GM12878 (cell line): ENCODE results near the gene ATP2A3. TPM values are rescaled to one million over a fixed set of nuclear protein-coding genes. Genes with fewer than 3 reads are reported as not detected.

Experiments
- ATAC-seq: fragments of 200-7000 bp; cut with Tn5 transposase; 3 replicates; pipeline ENCODE4 v1.9.1; 2020; ENCODE audit warnings: mild to moderate bottlenecking, moderate library complexity
- BruUV-seq: library from RNA; stranded (reverse); fragments of 400-500 nt; replicated peaks from 2 replicates; lab custom pipeline; 2021; lab: Mats Ljungman, UMichigan
- CTCF ChIA-PET: fragments of 300-600 bp; sonication (Branson Sonifier 250); formaldehyde crosslinking; extraction: SDS; loops from one replicate; lab custom pipeline; 2021; ENCODE audit warnings: inconsistent platforms; lab: Yijun Ruan, JAX
- POLR2A ChIA-PET: fragments of 350-600 bp; formaldehyde crosslinking; extraction: SDS; loops from one replicate; lab custom pipeline; 2021; ENCODE audit warnings: inconsistent platforms; lab: Charles Lee
- RAD21 ChIA-PET: fragments of 300-600 bp; sonication (Branson Sonifier 250); formaldehyde crosslinking; loops from one replicate; lab custom pipeline; 2023; ENCODE audit warnings: antibody characterized with exemption; ENCODE audit not compliant: unreplicated experiment; lab: Charles Lee
- SMC1A ChIA-PET: fragments of 300-600 bp; sonication (Branson Sonifier 250); formaldehyde crosslinking; loops from one replicate; lab custom pipeline; 2023; ENCODE audit not compliant: unreplicated experiment, uncharacterized antibody; lab: Charles Lee
- DNase-seq: peaks from one replicate; pipeline ENCODE4 v3.0.0-alpha.2; 2011; ENCODE audit warnings: low read depth, low spot score
- FAIRE-seq: peaks from 3 replicates; lab custom pipeline; 2011; peaks lifted over from hg19 to GRCh38; lab: Jason Lieb, UNC
- H2AFZ ChIP-seq: 2 replicates; pipeline ENCODE4 v1.6.0; 2011; ENCODE audit warnings: low read depth, low read length, control low read depth; ENCODE audit not compliant: control insufficient read depth
- H3K27ac ChIP-seq: 2 replicates; pipeline ENCODE4 v1.5.1; 2011; ENCODE audit warnings: control low read depth; ENCODE audit not compliant: control insufficient read depth, insufficient read depth
- H3K27me3 ChIP-seq, 2 experiments: replicated peaks in 1 of 2; 2 replicates each; pipeline versions ENCODE4 v1.6.0 to v1.6.1; 2011; ENCODE audit warnings: low read length in 1 of 2; ENCODE audit not compliant: control insufficient read depth in 2 of 2, insufficient read depth in 2 of 2
- H3K36me3 ChIP-seq, 2 experiments: 2 replicates each; pipeline ENCODE4 v1.5.1; 2011; ENCODE audit warnings: low read length in 1 of 2; ENCODE audit not compliant: control insufficient read depth in 2 of 2, insufficient read depth in 2 of 2
- H3K4me1 ChIP-seq: 2 replicates; pipeline ENCODE4 v1.6.1; 2011; ENCODE audit warnings: mild to moderate bottlenecking, low read length, moderate library complexity, mixed read lengths; ENCODE audit not compliant: control insufficient read depth, insufficient read depth
- H3K4me2 ChIP-seq: 2 replicates; pipeline ENCODE4 v1.6.0; 2011; ENCODE audit warnings: control low read depth; ENCODE audit not compliant: control insufficient read depth, insufficient read depth
- H3K4me3 ChIP-seq: fragments of 200-600 bp; sonication (generic); 2 replicates; pipeline ENCODE4 v1.5.1; 2016
- H3K79me2 ChIP-seq: 2 replicates; pipeline ENCODE4 v1.6.0; 2011; ENCODE audit warnings: low read length; ENCODE audit not compliant: control insufficient read depth, insufficient read depth
- H3K9ac ChIP-seq: 2 replicates; pipeline ENCODE4 v1.8.0; 2011; ENCODE audit warnings: low read length, control low read depth, mixed read lengths; ENCODE audit not compliant: control insufficient read depth, insufficient read depth
- H3K9me3 ChIP-seq: replicated peaks from 3 replicates; pipeline ENCODE4 v1.5.1; 2011; ENCODE audit warnings: mild to moderate bottlenecking, low read length; ENCODE audit not compliant: control insufficient read depth, insufficient read depth
- H4K20me1 ChIP-seq: 2 replicates; pipeline ENCODE4 v1.6.0; 2011; ENCODE audit not compliant: control insufficient read depth, insufficient read depth
- HDGF ChIP-seq: fragments of 450-650 bp; IDR thresholded peaks from 2 replicates; pipeline ENCODE4 v1.6.1; 2016; ENCODE audit warnings: antibody characterized with exemption
- IRF3 ChIP-seq: fragments of 450-650 bp; IDR thresholded peaks from 2 replicates; pipeline ENCODE4 v1.6.1; 2014; ENCODE audit warnings: mild to moderate bottlenecking
- MYB ChIP-seq: fragments of 150-350 bp; IDR thresholded peaks from 2 replicates; pipeline ENCODE4 v1.6.1; 2014; ENCODE audit warnings: mild to moderate bottlenecking, low read depth, low read length, borderline replicate concordance
- NR2F1 ChIP-seq: fragments of 450-650 bp; conservative IDR thresholded peaks from 2 replicates; pipeline ENCODE4 v1.6.1; 2017; ENCODE audit warnings: mild to moderate bottlenecking
- WRNIP1 ChIP-seq: IDR thresholded peaks from 2 replicates; pipeline ENCODE4 v1.6.1; 2011; ENCODE audit warnings: low read depth, low read length, improper control_type of control experiment, borderline replicate concordance
- WGBS: methylation state at CpG from one replicate; pipeline ENCODE4 v1.1.6; 2016; ENCODE audit warnings: low lambda C conversion rate; ENCODE audit not compliant: insufficient replicate concordance, insufficient coverage; ENCODE audit errors: missing lambda C conversion rate; 5-methylcytosine and 5-hydroxymethylcytosine counted together
- in situ Hi-C: fragments of 300-500 bp; cut with MboI; formaldehyde crosslinking; loops from 9 replicates; pipeline ENCODE4 v1.14.3; 2018; ENCODE audit warnings: mixed read lengths
- intact Hi-C: fragments of 100-400 bp; cut with micrococcal nuclease; formaldehyde crosslinking; loops from one replicate; pipeline ENCODE4 v1.14.2; 2022; ENCODE audit not compliant: unreplicated experiment
- polyA plus RNA-seq, 11 experiments: library from polyadenylated mRNA; depleted of rRNA in 4 of 11; unstranded in 6 of 11; stranded (reverse) in 5 of 11; fragments of >200 nt; fragmentation: Nextera tagmentation in 4 of 11; fragmentation: Illumina TruSeq in 1 of 11; extraction: Ambion mirVana in 4 of 11; extraction: Trizol in 1 of 11; gene quantifications; 1 replicate in 1 of 11; 2 replicates in 10 of 11; pipeline versions ENCODE4 v1.2.1 to v1.2.3, GENCODE V29; 2011 to 2016; ENCODE audit warnings: inconsistent platforms in 2 of 11, missing spikeins in 2 of 11, low read depth in 1 of 11
- total RNA-seq, 4 experiments: library from RNA; depleted of rRNA in 3 of 4; stranded (reverse); fragments of >200 nt in 3 of 4; fragmentation: Illumina TruSeq in 1 of 4; extraction: Trizol in 1 of 4; gene quantifications; 2 replicates each; pipeline versions ENCODE4 v1.2.1 to v1.2.3, GENCODE V29; 2013 to 2021
- TF ChIP-seq, protein P1 (sequence below): fragments of 150-350 bp; IDR thresholded peaks from 2 replicates; pipeline ENCODE4 v1.6.1; 2014; ENCODE audit warnings: mild to moderate bottlenecking, low read depth, low read length

Gene ATP2A3
- total and polyA plus RNA-seq, 10 of the 15 experiments (the other 5 are each of a cell fraction or from before 2014, with no cell fraction given): 1.0 to 99.2 (median 37.9) TPM

- Histone ChIP-seq H2AFZ (no peak overlapping the region), H3K9me3 (no peaks in the 10 kb centered on the region), H3K4me1 (no peaks in the 10 kb centered on the region), H3K27me3 (no peaks in the 10 kb centered on the region), H3K79me2 (no peaks in the 10 kb centered on the region), H3K4me2 (no peak overlapping the region), H3K9ac (no peak overlapping the region), H4K20me1 (no peaks in the 10 kb centered on the region), H3K27ac (no peak overlapping the region), H3K36me3 (peaks cover under 1 to 5% of the 10 kb centered on the region in 2 experiments; a peak in 3 of 4 replicates), H3K4me3 (no peak overlapping the region)
- in situ Hi-C loops: no loop called here
- DNase-seq (no peak), FAIRE-seq (no peak), ATAC-seq (no peak)
- RAD21 ChIA-PET: no interaction called here
- WGBS: 100% methylated on average over 1 of the region's 1 CpG
- CTCF ChIA-PET: no interaction called here
- POLR2A ChIA-PET: no interaction called here
- TF ChIP-seq MYB: no peak
- no peak for TF ChIP-seq WRNIP1
- TF ChIP-seq IRF3: no peak
- no peak for TF ChIP-seq HDGF
- TF ChIP-seq, protein P1, sequence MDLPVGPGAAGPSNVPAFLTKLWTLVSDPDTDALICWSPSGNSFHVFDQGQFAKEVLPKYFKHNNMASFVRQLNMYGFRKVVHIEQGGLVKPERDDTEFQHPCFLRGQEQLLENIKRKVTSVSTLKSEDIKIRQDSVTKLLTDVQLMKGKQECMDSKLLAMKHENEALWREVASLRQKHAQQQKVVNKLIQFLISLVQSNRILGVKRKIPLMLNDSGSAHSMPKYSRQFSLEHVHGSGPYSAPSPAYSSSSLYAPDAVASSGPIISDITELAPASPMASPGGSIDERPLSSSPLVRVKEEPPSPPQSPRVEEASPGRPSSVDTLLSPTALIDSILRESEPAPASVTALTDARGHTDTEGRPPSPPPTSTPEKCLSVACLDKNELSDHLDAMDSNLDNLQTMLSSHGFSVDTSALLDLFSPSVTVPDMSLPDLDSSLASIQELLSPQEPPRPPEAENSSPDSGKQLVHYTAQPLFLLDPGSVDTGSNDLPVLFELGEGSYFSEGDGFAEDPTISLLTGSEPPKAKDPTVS: no peak
- TF ChIP-seq NR2F1: no peak
- intact Hi-C loops: no loop called here
- SMC1A ChIA-PET: no interaction called here
- no TSS peak for BruUV-seq
These were observed 34.5 kb downstream of the ATP2A3 start for GRCh38 chr17:3929764-3930163.
